KOPT-K1 (cell line): ENCODE data around the gene ENTREP1.
"Not testable (repeated sequence)": the region's sequence is repeated elsewhere in the genome, so short reads cannot be mapped to it uniquely, and the experiment has no call there.

Experiments
- H3K27ac ChIP-seq: fragments of 200-600 bp; sonication (generic); 2 replicates; pipeline ENCODE4 v1.5.1; 2016; ENCODE audit warnings: antibody characterized with exemption, mild to moderate bottlenecking, low read depth, low read length; ENCODE audit not compliant: poor library complexity, severe bottlenecking
- H3K36me3 ChIP-seq: fragments of 200-600 bp; sonication (generic); 2 replicates; pipeline ENCODE4 v1.5.1; 2017; ENCODE audit warnings: antibody characterized with exemption, mild to moderate bottlenecking, low read length, moderate library complexity; ENCODE audit not compliant: insufficient read depth
- H3K9me3 ChIP-seq: fragments of 200-600 bp; sonication (generic); 2 replicates; pipeline ENCODE4 v1.5.1; 2017; ENCODE audit warnings: antibody characterized with exemption, low read length, mild to moderate bottlenecking; ENCODE audit not compliant: insufficient read depth, poor library complexity, severe bottlenecking

Gene ENTREP1

GRCh38 chr9:69395718-69396117 lies 70.7 kb downstream of the ENTREP1 start:
- Histone ChIP-seq H3K36me3 (no peaks in the 10 kb centered on the region), H3K27ac (no peak overlapping the region), H3K9me3 (no peaks in the 10 kb centered on the region)

- Histone ChIP-seq H3K27ac (no peak overlapping the region), H3K9me3 (no peaks in the 10 kb centered on the region), H3K36me3 (no peaks in the 10 kb centered on the region)
Measured at GRCh38 chr9:69396759-69397158, 71.7 kb downstream of the ENTREP1 start.

GRCh38 chr9:69397384-69398214 lies 72.6 kb downstream of the ENTREP1 start:
- Histone ChIP-seq H3K27ac (no peak overlapping the region), H3K9me3 (no peaks in the 10 kb centered on the region), H3K36me3 (no peaks in the 10 kb centered on the region)

GRCh38 chr9:69400470-69400869 lies 75.5 kb downstream of the ENTREP1 start:
- Histone ChIP-seq H3K9me3 (no peaks in the 10 kb centered on the region), H3K36me3 (no peaks in the 10 kb centered on the region), H3K27ac (no peak overlapping the region)

GRCh38 chr9:69409936-69410335 lies 84.9 kb downstream of the ENTREP1 start:
- not testable (repeated sequence) for H3K27ac ChIP-seq

GRCh38 chr9:69411246-69411645 lies 86.2 kb downstream of the ENTREP1 start:
- Histone ChIP-seq H3K9me3 (no peaks in the 10 kb centered on the region), H3K27ac (no peak overlapping the region), H3K36me3 (no peaks in the 10 kb centered on the region)

More at GRCh38 chr9:69409936-69410335, 84.9 kb downstream of the ENTREP1 start:
- H3K36me3 ChIP-seq, H3K9me3 ChIP-seq: not testable (repeated sequence)

GRCh38 chr9:69411931-69412740 lies 87.1 kb downstream of the ENTREP1 start:
- Histone ChIP-seq H3K36me3 (no peaks in the 10 kb centered on the region), H3K9me3 (no peaks in the 10 kb centered on the region), H3K27ac (no peak overlapping the region)

- Histone ChIP-seq H3K36me3 (no peaks in the 10 kb centered on the region), H3K9me3 (no peaks in the 10 kb centered on the region), H3K27ac (no peak overlapping the region)
Measured at GRCh38 chr9:69412741-69413150, 87.7 kb downstream of the ENTREP1 start.

GRCh38 chr9:69420611-69421270 lies 95.7 kb downstream of the ENTREP1 start:
- Histone ChIP-seq H3K27ac (no peak overlapping the region), H3K9me3 (no peaks in the 10 kb centered on the region), H3K36me3 (no peaks in the 10 kb centered on the region)

GRCh38 chr9:69421908-69422801 lies 97.1 kb downstream of the ENTREP1 start:
- H3K9me3 ChIP-seq = no peaks in the 10 kb centered on the region
- no peak overlapping the region for H3K27ac ChIP-seq
- no peaks in the 10 kb centered on the region for H3K36me3 ChIP-seq

- H3K36me3 ChIP-seq = no peaks in the 10 kb centered on the region
- H3K9me3 ChIP-seq = no peaks in the 10 kb centered on the region
- H3K27ac ChIP-seq = no peak overlapping the region
Measured at GRCh38 chr9:69425136-69425801, 100.3 kb downstream of the ENTREP1 start.

GRCh38 chr9:69427286-69427685 lies 102.3 kb downstream of the ENTREP1 start:
- Histone ChIP-seq H3K36me3 (no peaks in the 10 kb centered on the region), H3K27ac (no peak overlapping the region), H3K9me3 (no peaks in the 10 kb centered on the region)

GRCh38 chr9:69428017-69428785 lies 103.2 kb downstream of the ENTREP1 start:
- Histone ChIP-seq H3K27ac (no peak overlapping the region), H3K36me3 (no peaks in the 10 kb centered on the region), H3K9me3 (no peaks in the 10 kb centered on the region)
